GM11168 (cell line): ENCODE measurements around the gene RBFOX2.
"Not testable (repeated sequence)": the region's sequence is repeated elsewhere in the genome, so short reads cannot be mapped to it uniquely, and the experiment has no call there.

ENCODE experiments used
- in situ Hi-C: fragments of 300-500 bp; cut with MboI; formaldehyde crosslinking; loops from one replicate; pipeline ENCODE4 v1.12.0; 2022; ENCODE audit warnings: low sequenced_read_pairs; ENCODE audit not compliant: unreplicated experiment

RBFOX2 gene

GRCh38 chr22:35726933-35727332, 301.7 kb downstream of the RBFOX2 start:
- in situ Hi-C loops, result no loop called here

- in situ Hi-C loops, result no loop called here
Observed at GRCh38 chr22:35726398-35726797, 302.2 kb downstream of the RBFOX2 start.

- in situ Hi-C loops, result no loop called here
Observed at GRCh38 chr22:35725521-35725920, 303.1 kb downstream of the RBFOX2 start.

- in situ Hi-C loops, result no loop called here
Observed at GRCh38 chr22:35721960-35722359, 306.7 kb downstream of the RBFOX2 start.

- in situ Hi-C loops, result no loop called here
Observed at GRCh38 chr22:35719212-35719875, 309.3 kb downstream of the RBFOX2 start.

GRCh38 chr22:35717572-35717971, 311.1 kb downstream of the RBFOX2 start, which contains the start of gene APOL5:
APOL5 (plus strand) TSS chr22:35717872; CDS start chr22:35717872, 0 bp downstream.
- in situ Hi-C loops, result no loop called here

GRCh38 chr22:35712672-35713071, 316.0 kb downstream of the RBFOX2 start:
- in situ Hi-C loops, result no loop called here

GRCh38 chr22:35711336-35711735, 317.3 kb downstream of the RBFOX2 start:
- in situ Hi-C loops, result no loop called here

GRCh38 chr22:35708917-35709316, 319.7 kb downstream of the RBFOX2 start:
- in situ Hi-C loops, result no loop called here

GRCh38 chr22:35708453-35708852, 320.2 kb downstream of the RBFOX2 start:
- in situ Hi-C loops, result no loop called here

GRCh38 chr22:35705141-35705540, 323.5 kb downstream of the RBFOX2 start:
- in situ Hi-C loops, result no loop called here

GRCh38 chr22:35703861-35704584, 324.6 kb downstream of the RBFOX2 start:
- in situ Hi-C loops, result no loop called here

GRCh38 chr22:35699852-35700251, 328.8 kb downstream of the RBFOX2 start:
- in situ Hi-C loops, result not testable (repeated sequence)

- in situ Hi-C loops, result no loop called here
Observed at GRCh38 chr22:35697142-35697541, 331.5 kb downstream of the RBFOX2 start.

- in situ Hi-C loops, result no loop called here
Observed at GRCh38 chr22:35695202-35695601, 333.4 kb downstream of the RBFOX2 start.

GRCh38 chr22:35690001-35690400, 338.6 kb downstream of the RBFOX2 start:
- in situ Hi-C loops, result no loop called here

GRCh38 chr22:35688913-35689675, 339.5 kb downstream of the RBFOX2 start:
- in situ Hi-C loops, result no loop called here
